Stimulated activated CD4-positive, alpha-beta T cell treated with anti-CD3 and anti-CD28 coated beads, Interleukin-1b, Interleukin-23, amount 100 ng/mL, for 4 hours (primary cell): ENCODE measurements around the gene CCDC33.
A peak's percentile ranks its signal among the peaks of the same experiment; 100 is the strongest.

ENCODE experiments used
- DNase-seq, 2 donors: peaks; one replicate each; pipeline ENCODE4 v3.0.0-alpha.2; 2020; ENCODE audit warnings: low read depth in 2 of 2

The CCDC33 gene

GRCh38 chr15:74311734-74312444 is 75.8 kb downstream of the CCDC33 start:
- no peak for DNase-seq

- DNase-seq = no peak
Measured at GRCh38 chr15:74312445-74313007, 76.4 kb downstream of the CCDC33 start.

GRCh38 chr15:74313889-74314288 is 77.8 kb downstream of the CCDC33 start:
- no peak for DNase-seq

- DNase-seq = no peak
Measured at GRCh38 chr15:74314795-74315438, 78.8 kb downstream of the CCDC33 start.

GRCh38 chr15:74315626-74316025 is 79.5 kb downstream of the CCDC33 start:
- no peak for DNase-seq

- DNase-seq = no peak
Measured at GRCh38 chr15:74316141-74316540, 80.0 kb downstream of the CCDC33 start.

GRCh38 chr15:74317820-74318375 is 81.8 kb downstream of the CCDC33 start:
- DNase-seq = no peak

- no peak for DNase-seq
Measured at GRCh38 chr15:74318376-74319137, 82.4 kb downstream of the CCDC33 start.

GRCh38 chr15:74319138-74319460 is 83.0 kb downstream of the CCDC33 start:
- no peak for DNase-seq

- DNase-seq = no peak
Measured at GRCh38 chr15:74319596-74320351, 83.6 kb downstream of the CCDC33 start.

GRCh38 chr15:74320352-74321247 is 84.5 kb downstream of the CCDC33 start:
- peak in 1 of 2 donors; percentile 23 for DNase-seq

GRCh38 chr15:74322558-74323180 is 86.5 kb downstream of the CCDC33 start:
- DNase-seq = peak; percentile 26 to 35

GRCh38 chr15:74324714-74325113 is 88.6 kb downstream of the CCDC33 start:
- DNase-seq = no peak

GRCh38 chr15:74326746-74327145 is 90.6 kb downstream of the CCDC33 start:
- no peak for DNase-seq

GRCh38 chr15:74327756-74328155 is 91.6 kb downstream of the CCDC33 start:
- no peak for DNase-seq

- no peak for DNase-seq
Measured at GRCh38 chr15:74328331-74329056, 92.4 kb downstream of the CCDC33 start.

- DNase-seq = no peak
Measured at GRCh38 chr15:74330861-74331408, 94.8 kb downstream of the CCDC33 start.

- no peak for DNase-seq
Measured at GRCh38 chr15:74332011-74332410, 95.9 kb downstream of the CCDC33 start.

- no peak for DNase-seq
Measured at GRCh38 chr15:74332611-74333010, 96.5 kb downstream of the CCDC33 start.
